Muscle layer of duodenum (tissue), 2 donors: ENCODE measurements around the gene SEPHS2.

Experiments used
- H3K27ac ChIP-seq: one replicate; pipeline ENCODE4 v1.7.0; 2013; ENCODE audit warnings: mild to moderate bottlenecking, low read length
- H3K27me3 ChIP-seq: one replicate; pipeline ENCODE4 v1.7.0; 2013; ENCODE audit warnings: low read depth, mild to moderate bottlenecking, control low read depth, low read length
- H3K36me3 ChIP-seq, 2 donors: one replicate each; pipeline ENCODE4 v1.7.0; 2013; ENCODE audit warnings: low read length in 2 of 2, control low read depth in 1 of 2, mild to moderate bottlenecking in 1 of 2; ENCODE audit not compliant: insufficient read depth in 2 of 2, control insufficient read depth in 1 of 2
- H3K4me1 ChIP-seq, 2 donors: one replicate each; pipeline ENCODE4 v1.7.0; 2013; ENCODE audit warnings: low read length in 2 of 2, mild to moderate bottlenecking in 2 of 2, control low read depth in 1 of 2, moderate library complexity in 1 of 2; ENCODE audit not compliant: insufficient read depth in 2 of 2, control insufficient read depth in 1 of 2
- H3K4me3 ChIP-seq, 2 donors: one replicate each; pipeline ENCODE4 v1.7.0; 2013; ENCODE audit warnings: low read length in 2 of 2, low read depth in 1 of 2, mild to moderate bottlenecking in 1 of 2
- H3K9me3 ChIP-seq, 2 donors: one replicate each; pipeline ENCODE4 v1.7.0; 2013; ENCODE audit warnings: low read length in 2 of 2, control low read depth in 1 of 2, mild to moderate bottlenecking in 1 of 2; ENCODE audit not compliant: control insufficient read depth in 1 of 2
- donor health status: healthy.

Gene SEPHS2

DNA sequence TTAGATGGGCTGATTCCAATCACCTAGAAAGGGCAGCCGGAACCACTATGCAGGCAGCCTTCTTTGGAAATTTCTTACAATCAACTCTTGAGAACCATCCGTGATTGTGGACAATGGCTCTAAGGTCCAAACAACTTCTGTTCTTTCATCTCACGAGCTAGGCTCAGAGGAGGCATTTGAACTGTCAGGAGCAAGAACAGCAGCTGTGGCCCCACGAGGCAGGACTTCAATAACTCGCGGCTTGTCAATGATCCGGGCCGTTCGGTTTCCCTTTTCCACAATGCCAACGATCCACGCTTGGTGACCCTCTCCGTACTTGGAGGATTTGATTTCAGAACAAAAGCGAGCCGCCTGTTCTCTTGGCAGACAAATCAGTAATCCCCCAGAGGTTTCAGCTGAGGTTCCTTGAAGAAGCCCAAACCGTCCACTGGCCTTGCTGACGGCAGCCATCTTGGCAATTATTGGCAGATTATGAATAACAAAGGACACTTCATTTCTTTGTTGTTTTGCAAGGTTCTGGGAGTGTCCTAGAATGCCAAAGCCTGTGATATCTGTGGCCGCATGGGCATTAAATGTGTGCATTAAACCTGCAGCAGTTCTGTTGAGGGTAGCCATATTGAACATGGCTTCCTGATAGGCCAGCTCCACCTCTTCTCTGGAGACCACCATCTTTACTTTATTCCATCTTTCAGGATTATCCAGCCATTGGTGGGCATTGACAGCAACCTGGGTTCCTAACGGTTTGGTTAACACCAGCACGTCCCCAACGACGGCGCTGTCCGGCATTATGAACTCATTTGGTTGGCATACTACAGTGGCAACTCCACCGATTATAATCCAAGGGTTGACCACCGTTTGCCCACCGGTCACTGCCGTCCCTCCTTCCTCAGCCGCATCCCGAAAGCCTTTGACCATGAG lies 1.2 kb downstream of the SEPHS2 start:
- H3K4me3 ChIP-seq: peak overlapping the region; percentile 76 to 91
- no peaks in the 10 kb centered on the region for H3K27me3 ChIP-seq
- H3K27ac ChIP-seq: peak overlapping the region; percentile 94

DNA sequence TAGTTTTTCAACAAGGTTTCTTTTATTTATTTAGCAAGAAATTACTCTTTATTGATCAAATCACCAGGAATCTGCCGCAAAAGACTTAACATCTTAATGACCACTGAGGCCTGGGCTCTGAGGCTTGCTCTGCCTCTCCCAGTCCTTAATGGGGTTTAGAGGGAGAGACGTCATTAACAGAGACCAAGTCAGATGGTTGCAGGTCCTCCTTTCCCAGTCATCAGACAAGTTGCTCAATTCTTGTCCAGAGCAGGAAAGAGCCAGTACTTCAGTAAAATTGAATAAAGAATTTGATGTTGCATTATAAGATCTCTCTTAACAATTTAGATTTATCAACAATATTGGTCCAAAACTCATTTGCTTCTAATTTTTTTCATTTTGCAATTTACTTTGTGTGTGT lies 2.0 kb downstream of the SEPHS2 start:
- no peaks in the 10 kb centered on the region for H3K9me3 ChIP-seq
- peaks cover 0 to 3% of the 10 kb centered on the region in 2 donors for H3K36me3 ChIP-seq
- H3K27me3 ChIP-seq: no peaks in the 10 kb centered on the region
- H3K27ac ChIP-seq: no peak overlapping the region
- peaks cover 9 to 12% of the 10 kb centered on the region in 2 donors for H3K4me1 ChIP-seq
- H3K4me3 ChIP-seq: peak overlapping the region in 1 of 2 donors; percentile 76

More for the DNA sequence above, 1.2 kb downstream of the SEPHS2 start:
- Histone ChIP-seq H3K4me1 (peaks cover 9 to 12% of the 10 kb centered on the region in 2 donors), H3K9me3 (no peaks in the 10 kb centered on the region), H3K36me3 (peaks cover 0 to 3% of the 10 kb centered on the region in 2 donors)

DNA sequence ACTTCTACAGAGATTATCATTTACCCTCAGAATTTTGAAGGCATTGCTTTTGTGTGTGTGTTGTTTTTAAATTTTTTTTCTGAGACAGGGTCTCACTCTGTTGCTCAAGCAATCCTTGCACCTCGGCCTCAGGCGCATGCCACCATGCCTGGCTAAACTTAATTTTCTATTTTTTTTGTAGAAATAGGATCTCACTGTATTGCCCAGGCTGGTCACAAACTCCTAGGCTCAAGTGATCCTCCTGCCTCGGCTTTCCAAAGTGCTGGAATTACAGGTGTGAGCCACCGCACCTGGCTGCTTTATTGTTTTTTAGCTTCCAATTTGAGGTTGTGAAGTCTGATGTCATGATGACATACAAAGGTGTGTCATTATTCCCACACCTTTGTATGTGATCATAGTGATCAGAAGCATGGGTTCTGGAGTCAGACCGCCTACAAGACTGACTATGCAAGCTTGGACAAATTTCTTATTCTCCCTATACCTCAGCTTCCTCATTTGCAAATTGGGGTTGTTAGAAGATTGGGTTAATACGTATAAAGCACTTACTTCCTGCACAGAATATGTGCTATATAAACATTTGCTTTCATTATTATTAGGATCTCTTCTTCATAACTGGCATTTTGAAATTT lies 5.8 kb downstream of the SEPHS2 start:
- no peak overlapping the region for H3K27ac ChIP-seq
- no peaks in the 10 kb centered on the region for H3K27me3 ChIP-seq
- H3K36me3 ChIP-seq: peaks cover 0 to 3% of the 10 kb centered on the region in 2 donors
- H3K4me1 ChIP-seq: peaks cover 8 to 9% of the 10 kb centered on the region in 2 donors
- H3K9me3 ChIP-seq: no peaks in the 10 kb centered on the region
- H3K4me3 ChIP-seq: no peak overlapping the region

GRCh38 chr16:30438835-30439234 lies 6.8 kb downstream of the SEPHS2 start:
- no peak overlapping the region for H3K4me3 ChIP-seq
- H3K9me3 ChIP-seq: no peaks in the 10 kb centered on the region
- peaks cover 0 to 3% of the 10 kb centered on the region in 2 donors for H3K36me3 ChIP-seq
- no peak overlapping the region for H3K27ac ChIP-seq
- H3K27me3 ChIP-seq: no peaks in the 10 kb centered on the region
- H3K4me1 ChIP-seq: peaks cover 0 to 3% of the 10 kb centered on the region in 2 donors

DNA sequence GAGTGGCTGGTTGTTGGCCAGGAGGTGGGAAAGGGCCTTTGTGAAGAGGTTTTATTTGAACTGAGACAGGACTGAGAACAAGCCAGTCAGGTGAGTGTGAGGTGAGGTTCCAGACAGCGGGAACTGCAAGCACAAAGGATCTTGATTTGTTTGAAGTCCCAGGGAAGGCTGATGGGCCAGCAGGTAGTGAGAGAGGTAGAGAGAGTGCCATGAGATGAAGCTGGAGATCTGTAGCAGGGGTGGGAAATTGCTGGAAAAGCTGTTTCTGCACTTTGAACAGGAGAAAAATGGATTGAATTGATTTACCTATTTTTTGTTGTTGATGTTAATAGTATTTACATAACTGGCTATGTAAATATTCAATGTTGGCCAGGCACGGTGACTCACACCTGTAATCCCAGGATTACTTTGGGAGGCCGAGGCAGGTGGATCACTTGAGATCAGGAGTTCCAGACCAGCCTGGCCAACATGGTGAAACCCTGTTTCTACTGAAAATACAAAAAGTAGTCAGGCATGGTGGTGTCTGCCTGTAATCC lies 8.1 kb downstream of the SEPHS2 start:
- no peak overlapping the region for H3K27ac ChIP-seq
- H3K27me3 ChIP-seq: no peaks in the 10 kb centered on the region
- no peaks in the 10 kb centered on the region for H3K9me3 ChIP-seq
- no peaks in the 10 kb centered on the region for H3K36me3 ChIP-seq
- no peaks in the 10 kb centered on the region for H3K4me1 ChIP-seq
- no peak overlapping the region for H3K4me3 ChIP-seq

DNA sequence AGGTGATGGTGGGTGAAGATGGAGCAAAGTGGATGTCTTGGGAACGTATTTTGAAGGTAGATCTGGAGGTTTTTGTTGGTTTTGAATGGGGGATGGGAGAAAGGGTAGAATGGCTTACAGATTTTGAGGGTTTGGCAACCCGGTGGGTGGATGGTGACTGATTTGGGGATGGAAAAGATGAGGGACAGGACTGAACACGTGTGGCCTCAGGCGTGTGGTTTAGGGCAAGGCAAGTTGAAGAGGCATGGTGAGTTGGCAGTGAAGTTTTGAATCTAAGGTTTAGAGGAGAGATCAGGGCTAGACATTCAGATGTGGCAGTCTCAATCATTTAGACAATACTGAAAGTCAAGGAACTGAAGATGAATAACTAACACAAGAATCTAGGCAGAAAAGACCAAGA lies 10.8 kb downstream of the SEPHS2 start:
- Histone ChIP-seq H3K4me1 (peaks cover 4 to 8% of the 10 kb centered on the region in 2 donors), H3K4me3 (no peak overlapping the region), H3K27me3 (no peaks in the 10 kb centered on the region), H3K36me3 (no peaks in the 10 kb centered on the region), H3K27ac (no peak overlapping the region), H3K9me3 (no peaks in the 10 kb centered on the region)

DNA sequence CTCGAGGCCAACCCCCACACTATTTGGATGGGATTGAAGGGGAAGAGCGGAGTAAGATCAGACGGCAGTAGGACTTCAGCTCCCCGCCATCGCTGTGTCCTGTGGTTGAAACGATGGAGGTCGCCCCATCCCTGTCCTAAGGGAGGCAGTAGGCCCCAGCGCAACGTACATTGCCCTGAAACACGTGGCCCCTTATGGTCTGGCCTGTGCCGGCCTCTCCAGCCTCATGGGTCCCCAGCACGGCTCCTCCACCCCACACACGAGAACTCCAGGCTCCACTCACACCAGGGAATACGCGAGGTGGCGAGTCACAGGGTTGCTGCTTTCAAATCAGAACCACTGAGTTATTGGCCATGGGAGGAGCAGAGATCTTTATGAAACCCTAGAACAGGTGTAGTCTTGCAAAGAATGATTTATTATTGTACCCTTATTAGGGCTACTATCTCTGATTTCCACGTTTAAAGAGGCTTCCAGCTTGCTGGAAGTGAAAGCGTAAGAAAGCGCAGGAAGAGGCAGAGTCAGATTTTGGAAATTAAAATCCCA lies 15.2 kb downstream of the SEPHS2 start:
- Histone ChIP-seq H3K4me1 (peaks cover 12 to 15% of the 10 kb centered on the region in 2 donors), H3K9me3 (no peaks in the 10 kb centered on the region), H3K27me3 (no peaks in the 10 kb centered on the region), H3K4me3 (peak overlapping the region; percentile 83 to 87), H3K36me3 (peaks cover 0 to 5% of the 10 kb centered on the region in 2 donors), H3K27ac (peak overlapping the region; percentile 73)

DNA sequence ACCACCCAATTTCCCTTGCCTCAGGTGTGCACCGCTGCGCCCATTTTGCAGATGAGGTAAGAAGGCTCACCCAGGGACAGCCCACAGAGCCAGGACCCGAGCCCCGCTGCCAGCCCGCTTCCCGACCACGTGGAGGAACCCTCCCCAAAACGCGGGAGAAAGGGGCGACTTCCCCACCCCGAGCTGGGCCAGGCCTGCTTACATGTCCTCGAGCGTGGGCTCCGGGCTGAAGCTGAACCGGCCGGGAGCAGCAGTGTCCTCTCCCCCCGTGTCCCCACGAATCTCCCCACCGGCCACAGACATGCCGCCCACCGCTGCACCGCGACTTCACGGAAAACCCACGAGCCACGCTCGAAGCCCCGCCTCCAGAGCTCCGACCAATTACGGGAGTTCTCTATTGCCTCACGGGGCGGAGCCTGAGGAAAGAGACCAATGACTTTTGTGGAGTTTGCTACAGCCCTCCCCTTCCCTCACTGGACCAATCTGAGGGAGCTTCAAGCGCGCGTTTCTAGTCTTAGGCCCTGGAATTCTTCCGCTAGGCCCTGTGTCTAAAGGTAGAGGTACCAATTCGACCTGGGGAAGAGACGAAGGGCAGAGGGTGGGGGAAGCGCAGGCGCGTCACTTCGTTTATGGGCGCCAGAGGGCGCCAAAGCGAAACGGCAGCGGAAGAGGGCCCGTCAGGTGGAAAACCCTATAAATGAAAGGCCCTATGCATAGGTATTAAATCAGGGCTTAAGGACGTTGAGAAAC lies 15.8 kb downstream of the SEPHS2 start, which contains the start of gene DCTPP1:
Gene DCTPP1 (minus strand): TSS at position 353 of the 750 bp plus-strand sequence. CDS start 50 bp downstream, at position 303.
- Histone ChIP-seq H3K4me1 (peaks cover 12 to 15% of the 10 kb centered on the region in 2 donors), H3K9me3 (no peaks in the 10 kb centered on the region), H3K4me3 (peak within 1 kb of the TSS; percentile 83 to 87), H3K27ac (peak within 1 kb of the TSS; percentile 73), H3K27me3 (no peaks in the 10 kb centered on the region), H3K36me3 (peaks cover 0 to 5% of the 10 kb centered on the region in 2 donors)

DNA sequence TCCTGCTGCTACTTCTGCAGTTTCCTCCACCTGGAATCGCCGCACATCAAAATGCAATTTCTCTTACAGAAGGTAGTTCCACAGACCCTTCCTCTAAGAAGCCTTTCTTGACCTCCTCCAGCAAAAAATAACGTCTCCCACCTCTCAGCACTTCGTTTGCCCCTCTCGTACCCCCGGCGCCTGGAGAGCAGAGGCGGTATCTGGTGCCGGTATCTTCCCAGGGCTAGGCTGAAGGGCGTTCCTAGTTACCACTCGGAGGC lies 16.3 kb downstream of the SEPHS2 start:
- Histone ChIP-seq H3K27me3 (no peaks in the 10 kb centered on the region), H3K9me3 (no peaks in the 10 kb centered on the region), H3K27ac (peak overlapping the region; percentile 73), H3K4me3 (peak overlapping the region; percentile 83 to 87), H3K36me3 (peaks cover 4 to 8% of the 10 kb centered on the region in 2 donors), H3K4me1 (peaks cover 12 to 15% of the 10 kb centered on the region in 2 donors)

GRCh38 chr16:30428055-30428454 lies 17.6 kb downstream of the SEPHS2 start:
- peaks cover 15 to 17% of the 10 kb centered on the region in 2 donors for H3K36me3 ChIP-seq

More at GRCh38 chr16:30428055-30428454, 17.6 kb downstream of the SEPHS2 start:
- H3K27me3 ChIP-seq: no peaks in the 10 kb centered on the region
- no peaks in the 10 kb centered on the region for H3K9me3 ChIP-seq
- no peak overlapping the region for H3K27ac ChIP-seq
- H3K4me3 ChIP-seq: no peak overlapping the region
- peaks cover 12 to 15% of the 10 kb centered on the region in 2 donors for H3K4me1 ChIP-seq
